Skeletal muscle satellite cell (primary cell): ENCODE measurements around the gene KNDC1.

Experiments
- H3K27me3 ChIP-seq: 2 replicates; pipeline ENCODE4 v1.7.0; 2013; ENCODE audit warnings: low read length; ENCODE audit not compliant: control insufficient read depth, insufficient read depth
- H3K36me3 ChIP-seq: 2 replicates; pipeline ENCODE4 v1.7.0; 2013; ENCODE audit warnings: mild to moderate bottlenecking, control low read depth, low read length; ENCODE audit not compliant: insufficient read depth
- H3K4me1 ChIP-seq: 2 replicates; pipeline ENCODE4 v1.7.0; 2013; ENCODE audit warnings: low read length; ENCODE audit not compliant: control insufficient read depth, insufficient read depth
- H3K4me2 ChIP-seq: 2 replicates; pipeline ENCODE4 v1.7.0; 2013; ENCODE audit warnings: mild to moderate bottlenecking, low read length
- H3K4me3 ChIP-seq: 2 replicates; pipeline ENCODE4 v1.7.0; 2013; ENCODE audit warnings: low read length
- H3K9ac ChIP-seq: 2 replicates; pipeline ENCODE4 v1.7.0; 2013; ENCODE audit warnings: mild to moderate bottlenecking, low read depth, low read length, moderate library complexity
- H3K9me3 ChIP-seq: replicated peaks from 2 replicates; pipeline ENCODE4 v1.7.0; 2013; ENCODE audit warnings: mild to moderate bottlenecking, control low read depth, low read length

The KNDC1 gene

GRCh38 chr10:133196936-133197758 is 37.1 kb downstream of the KNDC1 start:
- Histone ChIP-seq H3K4me2 (no peak overlapping the region), H3K27me3 (peaks cover 2% of the 10 kb centered on the region), H3K9me3 (no peaks in the 10 kb centered on the region), H3K9ac (no peak overlapping the region), H3K36me3 (no peaks in the 10 kb centered on the region), H3K4me1 (no peaks in the 10 kb centered on the region), H3K4me3 (no peak overlapping the region)

- H3K36me3 ChIP-seq: no peaks in the 10 kb centered on the region
- no peaks in the 10 kb centered on the region for H3K9me3 ChIP-seq
- peaks cover 2% of the 10 kb centered on the region for H3K27me3 ChIP-seq
- no peak overlapping the region for H3K4me3 ChIP-seq
- no peaks in the 10 kb centered on the region for H3K4me1 ChIP-seq
- no peak overlapping the region for H3K9ac ChIP-seq
- H3K4me2 ChIP-seq: no peak overlapping the region
Measured at GRCh38 chr10:133197786-133198185, 37.8 kb downstream of the KNDC1 start.

- Histone ChIP-seq H3K9me3 (no peaks in the 10 kb centered on the region), H3K4me2 (no peak overlapping the region), H3K4me1 (no peaks in the 10 kb centered on the region), H3K9ac (no peak overlapping the region), H3K27me3 (peaks cover 2% of the 10 kb centered on the region), H3K4me3 (no peak overlapping the region), H3K36me3 (no peaks in the 10 kb centered on the region)
Measured at GRCh38 chr10:133198206-133198605, 38.2 kb downstream of the KNDC1 start.

- Histone ChIP-seq H3K9me3 (no peaks in the 10 kb centered on the region), H3K4me1 (no peaks in the 10 kb centered on the region), H3K9ac (no peak overlapping the region), H3K4me3 (no peak overlapping the region), H3K4me2 (no peak overlapping the region), H3K27me3 (peaks cover 2% of the 10 kb centered on the region), H3K36me3 (no peaks in the 10 kb centered on the region)
Measured at GRCh38 chr10:133198621-133199487, 38.8 kb downstream of the KNDC1 start.

- Histone ChIP-seq H3K9ac (no peak overlapping the region), H3K4me3 (no peak overlapping the region), H3K9me3 (no peaks in the 10 kb centered on the region), H3K27me3 (peaks cover 1% of the 10 kb centered on the region), H3K4me1 (no peaks in the 10 kb centered on the region), H3K36me3 (no peaks in the 10 kb centered on the region), H3K4me2 (no peak overlapping the region)
Measured at GRCh38 chr10:133199488-133199885, 39.5 kb downstream of the KNDC1 start.

GRCh38 chr10:133199992-133200611 is 40.1 kb downstream of the KNDC1 start:
- H3K9ac ChIP-seq: no peak overlapping the region
- no peak overlapping the region for H3K4me2 ChIP-seq
- no peaks in the 10 kb centered on the region for H3K27me3 ChIP-seq

GRCh38 chr10:133200621-133201031 is 40.6 kb downstream of the KNDC1 start:
- H3K4me2 ChIP-seq: no peak overlapping the region
- no peak overlapping the region for H3K4me3 ChIP-seq
- no peaks in the 10 kb centered on the region for H3K36me3 ChIP-seq
- no peaks in the 10 kb centered on the region for H3K4me1 ChIP-seq
- H3K9me3 ChIP-seq: no peaks in the 10 kb centered on the region
- H3K27me3 ChIP-seq: no peaks in the 10 kb centered on the region
- H3K9ac ChIP-seq: no peak overlapping the region

More at GRCh38 chr10:133199992-133200611, 40.1 kb downstream of the KNDC1 start:
- H3K9me3 ChIP-seq: no peaks in the 10 kb centered on the region
- H3K4me1 ChIP-seq: no peaks in the 10 kb centered on the region
- no peak overlapping the region for H3K4me3 ChIP-seq
- H3K36me3 ChIP-seq: no peaks in the 10 kb centered on the region

- H3K4me2 ChIP-seq: no peak overlapping the region
- no peak overlapping the region for H3K4me3 ChIP-seq
- H3K9ac ChIP-seq: no peak overlapping the region
- H3K4me1 ChIP-seq: no peaks in the 10 kb centered on the region
- H3K27me3 ChIP-seq: no peaks in the 10 kb centered on the region
- no peaks in the 10 kb centered on the region for H3K9me3 ChIP-seq
- no peaks in the 10 kb centered on the region for H3K36me3 ChIP-seq
Measured at GRCh38 chr10:133201151-133201947, 41.3 kb downstream of the KNDC1 start.

GRCh38 chr10:133201948-133202725 is 42.1 kb downstream of the KNDC1 start:
- Histone ChIP-seq H3K4me2 (no peak overlapping the region), H3K9ac (no peak overlapping the region), H3K27me3 (no peaks in the 10 kb centered on the region), H3K4me3 (no peak overlapping the region), H3K4me1 (no peaks in the 10 kb centered on the region), H3K36me3 (no peaks in the 10 kb centered on the region), H3K9me3 (no peaks in the 10 kb centered on the region)

GRCh38 chr10:133202778-133203651 is 43.0 kb downstream of the KNDC1 start:
- no peak overlapping the region for H3K4me2 ChIP-seq
- H3K36me3 ChIP-seq: no peaks in the 10 kb centered on the region

More at GRCh38 chr10:133202778-133203651, 43.0 kb downstream of the KNDC1 start:
- Histone ChIP-seq H3K27me3 (no peaks in the 10 kb centered on the region), H3K4me3 (no peak overlapping the region), H3K9me3 (no peaks in the 10 kb centered on the region), H3K9ac (no peak overlapping the region), H3K4me1 (no peaks in the 10 kb centered on the region)
